Activated CD4-positive, CD25-positive, alpha-beta regulatory T cell treated with anti-CD3 and anti-CD28 coated beads, Interleukin-2, amount 50 U/mL, for 72 hours (primary cell): Measurements from ENCODE around the gene MAD1L1.
"Not testable (repeated sequence)": the region's sequence is repeated elsewhere in the genome, so short reads cannot be mapped to it uniquely, and the experiment has no call there.

Experiments used
- DNase-seq: peaks from one replicate; pipeline ENCODE4 v3.0.0; 2021

The MAD1L1 gene

GRCh38 chr7:2038931-2039728 is 193.6 kb downstream of the MAD1L1 start:
- no peak for DNase-seq

GRCh38 chr7:2037808-2038522 is 194.8 kb downstream of the MAD1L1 start:
- DNase-seq = no peak

GRCh38 chr7:2037301-2037807 is 195.4 kb downstream of the MAD1L1 start:
- DNase-seq = no peak

GRCh38 chr7:2036786-2037185 is 196.0 kb downstream of the MAD1L1 start:
- peak; percentile 20 for DNase-seq

GRCh38 chr7:2036201-2036600 is 196.5 kb downstream of the MAD1L1 start:
- DNase-seq = not testable (repeated sequence)

- peak; percentile 8 for DNase-seq
Observed at GRCh38 chr7:2034291-2035201, 198.2 kb downstream of the MAD1L1 start.

GRCh38 chr7:2033586-2034135 is 199.1 kb downstream of the MAD1L1 start:
- peak; percentile 20 for DNase-seq

GRCh38 chr7:2032876-2033407 is 199.8 kb downstream of the MAD1L1 start:
- peak; percentile 15 for DNase-seq

GRCh38 chr7:2032030-2032875 is 200.5 kb downstream of the MAD1L1 start:
- peak; percentile 26 for DNase-seq

- DNase-seq = peak; percentile 24
Observed at GRCh38 chr7:2031451-2031845, 201.3 kb downstream of the MAD1L1 start.

- DNase-seq = peak; percentile 27
Observed at GRCh38 chr7:2030475-2031450, 202.0 kb downstream of the MAD1L1 start.

GRCh38 chr7:2029936-2030335 is 202.8 kb downstream of the MAD1L1 start:
- DNase-seq = no peak

- no peak for DNase-seq
Observed at GRCh38 chr7:2029211-2029905, 203.4 kb downstream of the MAD1L1 start.

GRCh38 chr7:2028733-2029132 is 204.0 kb downstream of the MAD1L1 start:
- no peak for DNase-seq

- no peak for DNase-seq
Observed at GRCh38 chr7:2025188-2025587, 207.6 kb downstream of the MAD1L1 start.

- DNase-seq = no peak
Observed at GRCh38 chr7:2024567-2024918, 208.2 kb downstream of the MAD1L1 start.

- DNase-seq = no peak
Observed at GRCh38 chr7:2023877-2024566, 208.7 kb downstream of the MAD1L1 start.

GRCh38 chr7:2022737-2023250 is 210.0 kb downstream of the MAD1L1 start:
- DNase-seq = no peak

GRCh38 chr7:2022021-2022409 is 210.7 kb downstream of the MAD1L1 start:
- no peak for DNase-seq
